GM12878 (cell line): ENCODE data around the gene DPY19L2. TPM values are rescaled to one million over a fixed set of nuclear protein-coding genes. Genes with fewer than 3 reads are reported as not detected.
"Not testable (repeated sequence)": the region's sequence is repeated elsewhere in the genome, so short reads cannot be mapped to it uniquely, and the experiment has no call there.

ENCODE experiments used
- ATAC-seq: fragments of 200-7000 bp; cut with Tn5 transposase; 3 replicates; pipeline ENCODE4 v1.9.1; 2020; ENCODE audit warnings: mild to moderate bottlenecking, moderate library complexity
- BruUV-seq: library from RNA; stranded (reverse); fragments of 400-500 nt; replicated peaks from 2 replicates; lab custom pipeline; 2021; lab: Mats Ljungman, UMichigan
- CTCF ChIA-PET: fragments of 300-600 bp; sonication (Branson Sonifier 250); formaldehyde crosslinking; extraction: SDS; loops from one replicate; lab custom pipeline; 2021; ENCODE audit warnings: inconsistent platforms; lab: Yijun Ruan, JAX
- POLR2A ChIA-PET: fragments of 350-600 bp; formaldehyde crosslinking; extraction: SDS; loops from one replicate; lab custom pipeline; 2021; ENCODE audit warnings: inconsistent platforms; lab: Charles Lee
- RAD21 ChIA-PET: fragments of 300-600 bp; sonication (Branson Sonifier 250); formaldehyde crosslinking; loops from one replicate; lab custom pipeline; 2023; ENCODE audit warnings: antibody characterized with exemption; ENCODE audit not compliant: unreplicated experiment; lab: Charles Lee
- SMC1A ChIA-PET: fragments of 300-600 bp; sonication (Branson Sonifier 250); formaldehyde crosslinking; loops from one replicate; lab custom pipeline; 2023; ENCODE audit not compliant: unreplicated experiment, uncharacterized antibody; lab: Charles Lee
- DNase-seq: peaks from one replicate; pipeline ENCODE4 v3.0.0-alpha.2; 2011; ENCODE audit warnings: low read depth, low spot score
- FAIRE-seq: peaks from 3 replicates; lab custom pipeline; 2011; peaks lifted over from hg19 to GRCh38; lab: Jason Lieb, UNC
- H2AFZ ChIP-seq: 2 replicates; pipeline ENCODE4 v1.6.0; 2011; ENCODE audit warnings: low read depth, low read length, control low read depth; ENCODE audit not compliant: control insufficient read depth
- H3K27ac ChIP-seq: 2 replicates; pipeline ENCODE4 v1.5.1; 2011; ENCODE audit warnings: control low read depth; ENCODE audit not compliant: control insufficient read depth, insufficient read depth
- H3K27me3 ChIP-seq, 2 experiments: replicated peaks in 1 of 2; 2 replicates each; pipeline versions ENCODE4 v1.6.0 to v1.6.1; 2011; ENCODE audit warnings: low read length in 1 of 2; ENCODE audit not compliant: control insufficient read depth in 2 of 2, insufficient read depth in 2 of 2
- H3K36me3 ChIP-seq, 2 experiments: 2 replicates each; pipeline ENCODE4 v1.5.1; 2011; ENCODE audit warnings: low read length in 1 of 2; ENCODE audit not compliant: control insufficient read depth in 2 of 2, insufficient read depth in 2 of 2
- H3K4me1 ChIP-seq: 2 replicates; pipeline ENCODE4 v1.6.1; 2011; ENCODE audit warnings: mild to moderate bottlenecking, low read length, moderate library complexity, mixed read lengths; ENCODE audit not compliant: control insufficient read depth, insufficient read depth
- H3K4me2 ChIP-seq: 2 replicates; pipeline ENCODE4 v1.6.0; 2011; ENCODE audit warnings: control low read depth; ENCODE audit not compliant: control insufficient read depth, insufficient read depth
- H3K4me3 ChIP-seq: fragments of 200-600 bp; sonication (generic); 2 replicates; pipeline ENCODE4 v1.5.1; 2016
- H3K79me2 ChIP-seq: 2 replicates; pipeline ENCODE4 v1.6.0; 2011; ENCODE audit warnings: low read length; ENCODE audit not compliant: control insufficient read depth, insufficient read depth
- H3K9ac ChIP-seq: 2 replicates; pipeline ENCODE4 v1.8.0; 2011; ENCODE audit warnings: low read length, control low read depth, mixed read lengths; ENCODE audit not compliant: control insufficient read depth, insufficient read depth
- H3K9me3 ChIP-seq: replicated peaks from 3 replicates; pipeline ENCODE4 v1.5.1; 2011; ENCODE audit warnings: mild to moderate bottlenecking, low read length; ENCODE audit not compliant: control insufficient read depth, insufficient read depth
- H4K20me1 ChIP-seq: 2 replicates; pipeline ENCODE4 v1.6.0; 2011; ENCODE audit not compliant: control insufficient read depth, insufficient read depth
- CREM ChIP-seq: IDR thresholded peaks from 2 replicates; pipeline ENCODE4 v1.6.1; 2014; ENCODE audit warnings: antibody characterized with exemption, low read depth
- USF2 ChIP-seq: IDR thresholded peaks from 2 replicates; pipeline ENCODE4 v1.6.1; 2011; ENCODE audit warnings: low read depth, low read length, improper control_type of control experiment, borderline replicate concordance
- WGBS: methylation state at CpG from one replicate; pipeline ENCODE4 v1.1.6; 2016; ENCODE audit warnings: low lambda C conversion rate; ENCODE audit not compliant: insufficient replicate concordance, insufficient coverage; ENCODE audit errors: missing lambda C conversion rate; 5-methylcytosine and 5-hydroxymethylcytosine counted together
- in situ Hi-C: fragments of 300-500 bp; cut with MboI; formaldehyde crosslinking; loops from 9 replicates; pipeline ENCODE4 v1.14.3; 2018; ENCODE audit warnings: mixed read lengths
- intact Hi-C: fragments of 100-400 bp; cut with micrococcal nuclease; formaldehyde crosslinking; loops from one replicate; pipeline ENCODE4 v1.14.2; 2022; ENCODE audit not compliant: unreplicated experiment
- polyA plus RNA-seq, 11 experiments: library from polyadenylated mRNA; depleted of rRNA in 4 of 11; unstranded in 6 of 11; stranded (reverse) in 5 of 11; fragments of >200 nt; fragmentation: Nextera tagmentation in 4 of 11; fragmentation: Illumina TruSeq in 1 of 11; extraction: Ambion mirVana in 4 of 11; extraction: Trizol in 1 of 11; gene quantifications; 1 replicate in 1 of 11; 2 replicates in 10 of 11; pipeline versions ENCODE4 v1.2.1 to v1.2.3, GENCODE V29; 2011 to 2016; ENCODE audit warnings: inconsistent platforms in 2 of 11, missing spikeins in 2 of 11, low read depth in 1 of 11
- total RNA-seq, 4 experiments: library from RNA; depleted of rRNA in 3 of 4; stranded (reverse); fragments of >200 nt in 3 of 4; fragmentation: Illumina TruSeq in 1 of 4; extraction: Trizol in 1 of 4; gene quantifications; 2 replicates each; pipeline versions ENCODE4 v1.2.1 to v1.2.3, GENCODE V29; 2013 to 2021
- TF ChIP-seq, protein P1 (sequence below): fragments of 450-650 bp; IDR thresholded peaks from 2 replicates; pipeline ENCODE4 v1.6.1; 2017; ENCODE audit warnings: mild to moderate bottlenecking, moderate library complexity

The DPY19L2 gene
- total and polyA plus RNA-seq, 10 of the 15 experiments (the other 5 are each of a cell fraction or from before 2014, with no cell fraction given): 0.04 to 1.0 (median 0.18) TPM; not detected in 4

- TF ChIP-seq, protein P1, sequence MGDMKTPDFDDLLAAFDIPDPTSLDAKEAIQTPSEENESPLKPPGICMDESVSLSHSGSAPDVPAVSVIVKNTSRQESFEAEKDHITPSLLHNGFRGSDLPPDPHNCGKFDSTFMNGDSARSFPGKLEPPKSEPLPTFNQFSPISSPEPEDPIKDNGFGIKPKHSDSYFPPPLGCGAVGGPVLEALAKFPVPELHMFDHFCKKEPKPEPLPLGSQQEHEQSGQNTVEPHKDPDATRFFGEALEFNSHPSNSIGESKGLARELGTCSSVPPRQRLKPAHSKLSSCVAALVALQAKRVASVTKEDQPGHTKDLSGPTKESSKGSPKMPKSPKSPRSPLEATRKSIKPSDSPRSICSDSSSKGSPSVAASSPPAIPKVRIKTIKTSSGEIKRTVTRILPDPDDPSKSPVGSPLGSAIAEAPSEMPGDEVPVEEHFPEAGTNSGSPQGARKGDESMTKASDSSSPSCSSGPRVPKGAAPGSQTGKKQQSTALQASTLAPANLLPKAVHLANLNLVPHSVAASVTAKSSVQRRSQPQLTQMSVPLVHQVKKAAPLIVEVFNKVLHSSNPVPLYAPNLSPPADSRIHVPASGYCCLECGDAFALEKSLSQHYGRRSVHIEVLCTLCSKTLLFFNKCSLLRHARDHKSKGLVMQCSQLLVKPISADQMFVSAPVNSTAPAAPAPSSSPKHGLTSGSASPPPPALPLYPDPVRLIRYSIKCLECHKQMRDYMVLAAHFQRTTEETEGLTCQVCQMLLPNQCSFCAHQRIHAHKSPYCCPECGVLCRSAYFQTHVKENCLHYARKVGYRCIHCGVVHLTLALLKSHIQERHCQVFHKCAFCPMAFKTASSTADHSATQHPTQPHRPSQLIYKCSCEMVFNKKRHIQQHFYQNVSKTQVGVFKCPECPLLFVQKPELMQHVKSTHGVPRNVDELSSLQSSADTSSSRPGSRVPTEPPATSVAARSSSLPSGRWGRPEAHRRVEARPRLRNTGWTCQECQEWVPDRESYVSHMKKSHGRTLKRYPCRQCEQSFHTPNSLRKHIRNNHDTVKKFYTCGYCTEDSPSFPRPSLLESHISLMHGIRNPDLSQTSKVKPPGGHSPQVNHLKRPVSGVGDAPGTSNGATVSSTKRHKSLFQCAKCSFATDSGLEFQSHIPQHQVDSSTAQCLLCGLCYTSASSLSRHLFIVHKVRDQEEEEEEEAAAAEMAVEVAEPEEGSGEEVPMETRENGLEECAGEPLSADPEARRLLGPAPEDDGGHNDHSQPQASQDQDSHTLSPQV: no peak
- TF ChIP-seq USF2 (no peak), CREM (no peak)
- TF ChIP-seq, all 136 proteins: peak for 2
Observed at GRCh38 chr12:63668028-63668799, at the start of gene DPY19L2 (continued).

- BruUV-seq, H4K20me1 ChIP-seq, H2AFZ ChIP-seq, H3K4me3 ChIP-seq, H3K4me2 ChIP-seq, H3K9ac ChIP-seq, intact Hi-C loops, H3K4me1 ChIP-seq, H3K36me3 ChIP-seq, H3K9me3 ChIP-seq, RAD21 ChIA-PET, POLR2A ChIA-PET, in situ Hi-C loops, FAIRE-seq, ATAC-seq, H3K27ac ChIP-seq, DNase-seq, H3K27me3 ChIP-seq, H3K79me2 ChIP-seq: not testable (repeated sequence)
- 0% methylated on average over 4 of the region's 4 CpGs for WGBS
- ChIA-PET SMC1A (interaction anchor here (0.6 kb wide), 1 partner anchor 268 kb away, joined by 3 read pairs; no protein-coding TSS in a partner anchor), CTCF (interaction anchor here (1.0 kb wide), 1 partner anchor 297 kb away, joined by 3 read pairs; no protein-coding TSS in a partner anchor)
Observed at GRCh38 chr12:63716891-63717290, 48.6 kb upstream of the DPY19L2 start.

DNA sequence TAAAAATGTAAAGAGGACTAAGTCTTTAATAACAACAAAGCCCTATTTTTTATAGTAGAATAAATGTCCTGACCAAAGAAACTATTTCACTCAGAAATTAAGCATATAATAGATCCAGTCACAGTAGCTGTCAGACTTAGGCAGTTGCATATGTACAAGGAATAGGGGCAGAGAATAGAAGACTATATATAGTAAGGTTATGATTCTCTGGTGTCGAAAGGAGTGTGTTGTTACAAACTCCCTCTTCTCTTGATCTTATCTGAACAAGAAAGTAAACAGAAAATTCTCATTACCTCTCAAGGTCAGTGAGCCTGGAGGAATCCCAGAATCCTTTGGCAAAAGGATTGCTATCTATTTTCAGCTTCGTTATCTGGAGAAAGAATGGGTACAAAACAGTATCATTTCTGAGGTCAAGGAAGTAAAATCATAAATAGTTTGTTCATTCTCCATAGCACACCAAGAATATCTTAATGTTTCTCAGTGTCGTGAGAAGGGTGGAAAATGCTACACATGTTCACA, 46.9 kb upstream of the DPY19L2 start:
- DNase-seq, intact Hi-C loops, in situ Hi-C loops, RAD21 ChIA-PET, H3K79me2 ChIP-seq, H4K20me1 ChIP-seq, H3K4me3 ChIP-seq, H2AFZ ChIP-seq, POLR2A ChIA-PET, CTCF ChIA-PET, ATAC-seq, H3K4me1 ChIP-seq, H3K27me3 ChIP-seq, H3K36me3 ChIP-seq, H3K9ac ChIP-seq, H3K4me2 ChIP-seq, H3K9me3 ChIP-seq, FAIRE-seq, H3K27ac ChIP-seq, BruUV-seq: not testable (repeated sequence)
- WGBS: 28% methylated on average over 3 of the region's 3 CpGs
- SMC1A ChIA-PET: interaction anchor here (0.6 kb wide), 1 partner anchor 174 kb away, joined by 3 read pairs; no protein-coding TSS in a partner anchor
